ENCODE data around the gene RPL28. TPM values are rescaled to one million over a fixed set of nuclear protein-coding genes. Genes with fewer than 3 reads are reported as not detected.
"Not testable (repeated sequence)": the region's sequence is repeated elsewhere in the genome, so short reads cannot be mapped to it uniquely, and the experiment has no call there.

The RPL28 gene
- total RNA-seq, 1 experiment from 2014 or later: 2,816 TPM

DNA sequence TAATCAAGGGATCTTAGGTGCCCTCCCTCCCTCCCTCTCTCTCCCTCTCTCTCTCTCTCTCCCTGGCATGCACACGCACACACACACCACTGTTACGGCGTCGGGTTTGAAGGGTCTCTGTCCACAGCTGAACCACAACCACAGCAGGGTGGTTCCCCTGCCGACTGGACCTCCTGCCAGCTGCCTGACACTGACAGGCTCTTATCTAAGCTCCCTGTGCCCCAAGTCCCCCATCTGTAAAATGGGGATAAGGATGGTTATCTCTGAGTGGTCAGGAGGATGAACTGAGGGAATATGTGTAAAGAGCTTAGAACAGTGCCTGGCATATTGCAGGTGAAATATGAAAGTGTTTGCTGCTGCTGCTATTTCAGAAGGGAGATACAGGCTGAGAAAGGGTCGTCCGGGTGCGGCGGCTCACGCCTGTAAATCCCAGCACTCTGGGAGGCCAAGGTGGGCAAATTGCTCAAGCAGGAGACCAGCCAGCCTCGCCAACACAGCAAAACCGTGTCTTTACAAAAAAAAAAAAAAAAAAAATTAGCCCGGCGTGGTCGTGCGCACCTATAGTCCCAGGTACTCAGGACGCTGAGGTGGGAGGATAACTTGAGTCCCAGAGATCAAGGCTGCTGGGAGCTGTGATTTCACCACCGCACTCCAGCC lies 58.2 kb downstream of the RPL28 start:
- BruUV-seq (replicated peaks): no TSS peak
- CTCF ChIA-PET: interaction anchor here (0.7 to 1.0 kb wide), 2 partner anchors 26 to 256 kb away, joined by 3 to 5 read pairs; no protein-coding TSS in a partner anchor
- intact Hi-C loops (cut with micrococcal nuclease): no loop called here
- no peak overlapping the region for H3K27ac Mint-ChIP-seq (ENCODE audit: low read depth, unreplicated experiment)
- TF ChIP-seq, protein P1, sequence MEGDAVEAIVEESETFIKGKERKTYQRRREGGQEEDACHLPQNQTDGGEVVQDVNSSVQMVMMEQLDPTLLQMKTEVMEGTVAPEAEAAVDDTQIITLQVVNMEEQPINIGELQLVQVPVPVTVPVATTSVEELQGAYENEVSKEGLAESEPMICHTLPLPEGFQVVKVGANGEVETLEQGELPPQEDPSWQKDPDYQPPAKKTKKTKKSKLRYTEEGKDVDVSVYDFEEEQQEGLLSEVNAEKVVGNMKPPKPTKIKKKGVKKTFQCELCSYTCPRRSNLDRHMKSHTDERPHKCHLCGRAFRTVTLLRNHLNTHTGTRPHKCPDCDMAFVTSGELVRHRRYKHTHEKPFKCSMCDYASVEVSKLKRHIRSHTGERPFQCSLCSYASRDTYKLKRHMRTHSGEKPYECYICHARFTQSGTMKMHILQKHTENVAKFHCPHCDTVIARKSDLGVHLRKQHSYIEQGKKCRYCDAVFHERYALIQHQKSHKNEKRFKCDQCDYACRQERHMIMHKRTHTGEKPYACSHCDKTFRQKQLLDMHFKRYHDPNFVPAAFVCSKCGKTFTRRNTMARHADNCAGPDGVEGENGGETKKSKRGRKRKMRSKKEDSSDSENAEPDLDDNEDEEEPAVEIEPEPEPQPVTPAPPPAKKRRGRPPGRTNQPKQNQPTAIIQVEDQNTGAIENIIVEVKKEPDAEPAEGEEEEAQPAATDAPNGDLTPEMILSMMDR (IDR thresholded peaks at IDR 0.05; ENCODE audit: unreplicated experiment): no peak
- no peaks in the 10 kb centered on the region for H3K9me3 Mint-ChIP-seq (ENCODE audit: unreplicated experiment)
- H3K4me3 Mint-ChIP-seq (ENCODE audit: unreplicated experiment): no peak overlapping the region
- DNase-seq (ENCODE audit: unreplicated experiment): no peak
- H3K4me1 Mint-ChIP-seq (ENCODE audit: insufficient read depth, unreplicated experiment): peaks cover 37% of the 10 kb centered on the region
- peaks cover 62% of the 10 kb centered on the region for H3K27me3 Mint-ChIP-seq (ENCODE audit: insufficient read depth, unreplicated experiment)
- no peaks in the 10 kb centered on the region for H3K36me3 Mint-ChIP-seq (ENCODE audit: insufficient read depth, unreplicated experiment)
- POLR2A ChIA-PET: no interaction called here

DNA sequence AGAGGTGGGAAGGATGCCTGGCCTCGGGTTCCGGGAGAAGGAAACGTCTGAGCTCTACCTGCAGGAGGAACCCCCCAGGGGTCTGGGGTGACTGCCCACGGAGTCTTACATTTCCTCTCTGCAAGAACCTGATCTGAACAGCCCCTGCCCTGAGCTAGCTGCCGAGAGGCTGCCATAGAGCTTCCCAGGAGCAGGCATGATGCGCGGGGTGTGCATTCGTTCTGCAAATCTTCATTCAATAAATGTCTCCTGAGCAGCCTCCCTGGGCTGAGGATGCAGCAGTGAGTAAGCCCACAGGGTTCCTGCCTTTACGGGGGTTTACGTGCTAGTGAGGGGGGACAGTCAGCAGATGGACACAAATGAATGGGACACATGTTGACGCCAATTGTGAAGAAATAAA lies 58.9 kb downstream of the RPL28 start:
- TF ChIP-seq, protein P1 (IDR thresholded peaks at IDR 0.05; ENCODE audit: unreplicated experiment): no peak
- Mint-ChIP-seq H3K4me3 (ENCODE audit: unreplicated experiment) (no peak overlapping the region), H3K27ac (ENCODE audit: low read depth, unreplicated experiment) (no peak overlapping the region), H3K36me3 (ENCODE audit: insufficient read depth, unreplicated experiment) (no peaks in the 10 kb centered on the region), H3K27me3 (ENCODE audit: insufficient read depth, unreplicated experiment) (peaks cover 55% of the 10 kb centered on the region), H3K9me3 (ENCODE audit: unreplicated experiment) (no peaks in the 10 kb centered on the region), H3K4me1 (ENCODE audit: insufficient read depth, unreplicated experiment) (peaks cover 37% of the 10 kb centered on the region)
- BruUV-seq (replicated peaks): no TSS peak
- intact Hi-C loops (cut with micrococcal nuclease): no loop called here
- ChIA-PET POLR2A (interaction anchor here (0.9 to 1.0 kb wide), 2 partner anchors 38 to 65 kb away, joined by 3 read pairs; no protein-coding TSS in a partner anchor), CTCF (interaction anchor here (0.6 to 1.0 kb wide), 4 partner anchors 26 to 256 kb away, joined by 3 to 5 read pairs (median 3); no protein-coding TSS in a partner anchor)
- no peak for DNase-seq (ENCODE audit: unreplicated experiment)

DNA sequence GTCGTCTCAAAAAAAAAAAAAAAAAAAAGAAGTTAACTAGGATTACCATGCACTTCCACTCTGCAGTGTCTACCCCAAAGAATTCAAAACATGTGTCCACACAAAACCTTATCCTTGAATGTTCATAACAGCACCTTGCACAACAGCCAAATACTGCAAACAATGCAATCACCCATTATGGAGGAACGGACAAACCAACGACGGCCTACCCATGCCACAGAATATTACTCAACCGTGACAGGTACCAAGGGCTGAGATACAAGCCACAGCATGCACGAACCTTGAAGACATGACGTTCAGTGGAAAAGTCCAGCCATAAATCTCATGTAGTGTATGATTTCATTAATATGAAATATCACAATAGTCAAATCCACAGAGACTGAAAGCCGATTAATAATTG lies 60.3 kb downstream of the RPL28 start:
- peak; percentile 95 for DNase-seq (ENCODE audit: unreplicated experiment)
- Mint-ChIP-seq H3K9me3 (ENCODE audit: unreplicated experiment) (no peaks in the 10 kb centered on the region), H3K4me1 (ENCODE audit: insufficient read depth, unreplicated experiment) (peaks cover 34% of the 10 kb centered on the region), H3K27me3 (ENCODE audit: insufficient read depth, unreplicated experiment) (peaks cover 42% of the 10 kb centered on the region), H3K27ac (ENCODE audit: low read depth, unreplicated experiment) (peak overlapping the region; percentile 67), H3K4me3 (ENCODE audit: unreplicated experiment) (peak overlapping the region; percentile 39), H3K36me3 (ENCODE audit: insufficient read depth, unreplicated experiment) (no peaks in the 10 kb centered on the region)
- intact Hi-C loops (cut with micrococcal nuclease): loop anchor here (2.0 kb wide), 1 partner anchor 13 kb away; no protein-coding TSS in a partner anchor
- BruUV-seq (replicated peaks): no TSS peak
- POLR2A ChIA-PET: interaction anchor here (0.7 to 3.0 kb wide), 11 partner anchors 9 to 476 kb away, joined by 3 to 22 read pairs (median 8); partner anchors contain the start of genes ISOC2, KMT5C, RPL28 and UBE2S
- CTCF ChIA-PET: interaction anchor here (0.6 to 1.1 kb wide), 2 partner anchors 13 to 186 kb away, joined by 3 to 4 read pairs; no protein-coding TSS in a partner anchor
- TF ChIP-seq, protein P1 (IDR thresholded peaks at IDR 0.05; ENCODE audit: unreplicated experiment): no peak

DNA sequence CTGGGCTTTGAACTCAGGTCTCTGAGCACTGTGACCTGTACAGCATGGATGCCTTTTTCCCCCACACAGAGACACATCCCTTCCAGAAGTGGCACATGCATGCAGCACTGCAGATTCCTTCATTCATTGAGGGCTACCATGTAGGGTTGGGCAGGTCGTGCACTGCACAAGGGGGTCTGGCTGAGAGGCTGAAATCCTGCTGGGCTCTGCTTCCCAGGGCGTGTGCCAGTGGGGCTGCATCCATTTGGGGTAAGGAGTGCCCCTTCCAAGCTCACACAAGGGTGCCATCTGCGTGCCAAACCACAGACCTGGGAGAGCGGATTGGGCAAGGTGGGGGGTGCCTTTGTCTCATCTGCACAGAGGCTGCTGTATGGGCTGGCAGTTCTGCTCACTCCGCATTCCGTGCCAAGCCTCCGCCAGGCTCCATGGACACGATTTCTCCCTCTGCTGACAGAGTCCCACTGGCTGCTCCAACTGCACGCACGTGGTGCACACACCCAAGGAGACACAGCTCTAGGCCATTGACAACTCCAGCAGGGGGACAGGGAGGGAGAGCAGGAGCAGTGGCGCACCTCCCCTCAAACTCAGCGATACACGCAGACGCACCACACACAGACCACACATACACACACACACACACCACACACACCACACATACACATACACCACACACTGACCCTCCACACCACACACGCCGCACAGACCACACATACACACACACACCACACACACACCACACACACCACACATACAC lies 61.9 kb downstream of the RPL28 start:
- peak; percentile 96 for DNase-seq (ENCODE audit: unreplicated experiment)
- ChIA-PET POLR2A (interaction anchor here (0.6 to 3.0 kb wide), 15 partner anchors 10 to 330 kb away, joined by 3 to 22 read pairs (median 7); partner anchors contain the start of genes ISOC2, KMT5C, RPL28 and TMEM238), CTCF (interaction anchor here (0.7 to 1.5 kb wide), 3 partner anchors 29 to 293 kb away, joined by 3 to 8 read pairs (median 3); no protein-coding TSS in a partner anchor)
- Mint-ChIP-seq H3K27me3 (ENCODE audit: insufficient read depth, unreplicated experiment) (peaks cover 29% of the 10 kb centered on the region), H3K4me1 (ENCODE audit: insufficient read depth, unreplicated experiment) (peaks cover 27% of the 10 kb centered on the region), H3K27ac (ENCODE audit: low read depth, unreplicated experiment) (no peak overlapping the region), H3K9me3 (ENCODE audit: unreplicated experiment) (no peaks in the 10 kb centered on the region), H3K4me3 (ENCODE audit: unreplicated experiment) (no peak overlapping the region), H3K36me3 (ENCODE audit: insufficient read depth, unreplicated experiment) (no peaks in the 10 kb centered on the region)
- BruUV-seq (replicated peaks): no TSS peak
- intact Hi-C loops (cut with micrococcal nuclease): loop anchor here (2.0 kb wide), 1 partner anchor 15 kb away; no protein-coding TSS in a partner anchor
- TF ChIP-seq, protein P1 (IDR thresholded peaks at IDR 0.05; ENCODE audit: unreplicated experiment): no peak

DNA sequence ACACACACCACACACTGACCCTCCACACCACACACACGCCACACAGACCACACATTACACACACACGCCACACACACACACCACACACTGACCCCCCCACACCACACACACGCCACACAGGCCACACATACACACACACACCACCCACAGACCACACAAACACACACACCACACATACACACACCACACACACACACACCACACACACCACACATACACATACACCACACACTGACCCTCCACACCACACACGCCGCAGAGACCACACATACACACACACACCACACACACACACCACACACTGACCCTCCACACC lies 62.4 kb downstream of the RPL28 start:
- H3K4me3 Mint-ChIP-seq (ENCODE audit: unreplicated experiment); DNase-seq (ENCODE audit: unreplicated experiment); H3K9me3 Mint-ChIP-seq (ENCODE audit: unreplicated experiment); BruUV-seq (replicated peaks); intact Hi-C loops (cut with micrococcal nuclease); H3K27ac Mint-ChIP-seq (ENCODE audit: low read depth, unreplicated experiment); H3K36me3 Mint-ChIP-seq (ENCODE audit: insufficient read depth, unreplicated experiment): not testable (repeated sequence)
- Mint-ChIP-seq H3K4me1 (ENCODE audit: insufficient read depth, unreplicated experiment) (peaks cover 22% of the 10 kb centered on the region), H3K27me3 (ENCODE audit: insufficient read depth, unreplicated experiment) (peaks cover 29% of the 10 kb centered on the region)
- ChIA-PET POLR2A (interaction anchor here (0.8 to 3.0 kb wide), 9 partner anchors 11 to 184 kb away, joined by 3 to 22 read pairs (median 9); partner anchors contain the start of genes ISOC2, KMT5C, RPL28 and TMEM238), CTCF (interaction anchor here (0.7 kb wide), 1 partner anchor 294 kb away, joined by 3 read pairs; no protein-coding TSS in a partner anchor)
